ENCODE results near the gene KDM3A.

KDM3A gene

GRCh38 chr2:86455181-86455580, 14.0 kb downstream of the KDM3A start:
- Histone ChIP-seq H3K4me3 (ENCODE audit: low read depth, low read length) (no peak overlapping the region), H3K27ac (ENCODE audit: extremely low read depth, low read depth, low read length) (no peak overlapping the region), H3K9me3 (ENCODE audit: control insufficient read depth, insufficient read depth, low read depth, low read length) (no peaks in the 10 kb centered on the region), H3K4me1 (ENCODE audit: control insufficient read depth, insufficient read depth, low read length) (no peaks in the 10 kb centered on the region), H3K36me3 (ENCODE audit: control insufficient read depth in 2 of 2, insufficient read depth in 1 of 2, low read length in 2 of 2) (peaks cover 70 to 96% of the 10 kb centered on the region in 2 experiments)
- TF ChIP-seq ZNF37A (tag by site-specific recombination; IDR thresholded peaks at IDR 0.05) (no peak), GLIS2 (tag by site-specific recombination; IDR thresholded peaks at IDR 0.05) (no peak), ZFP37 (tag by site-specific recombination; IDR thresholded peaks at IDR 0.05) (no peak), ZNF639 (tag by site-specific recombination; IDR thresholded peaks at IDR 0.05) (no peak), KLF8 (tag by site-specific recombination; IDR thresholded peaks at IDR 0.05) (no peak), ZNF776 (tag by site-specific recombination; IDR thresholded peaks at IDR 0.05; ENCODE audit: borderline replicate concordance) (no peak), ZXDB (tag by site-specific recombination; IDR thresholded peaks at IDR 0.05) (no peak), TRIM28 (IDR thresholded peaks at IDR 0.05; ENCODE audit: borderline replicate concordance, low read length) (no peak), ZNF501 (tag by site-specific recombination; IDR thresholded peaks at IDR 0.05) (no peak), ZNF623 (tag by site-specific recombination; IDR thresholded peaks at IDR 0.05) (no peak), ZBTB21 (tag by site-specific recombination; IDR thresholded peaks at IDR 0.05) (no peak), REPIN1 (tag by site-specific recombination; IDR thresholded peaks at IDR 0.05; ENCODE audit: low read depth) (no peak), ZNF16 (tag by site-specific recombination; IDR thresholded peaks at IDR 0.05; ENCODE audit: low read depth) (no peak), ZNF596 (tag by site-specific recombination; IDR thresholded peaks at IDR 0.05) (no peak), KLF17 (tag by site-specific recombination; IDR thresholded peaks at IDR 0.05) (no peak), ZBTB17 (tag by site-specific recombination; IDR thresholded peaks at IDR 0.05) (no peak)
- POLR2A ChIA-PET, result interaction anchor here (0.7 kb wide), 1 partner anchor 1129 kb away, joined by 3 read pairs; no protein-coding TSS in a partner anchor
- CTCF ChIA-PET, result interaction anchor here (0.6 to 0.7 kb wide), 3 partner anchors 8 to 364 kb away, joined by 3 to 4 read pairs (median 3); no protein-coding TSS in a partner anchor

GRCh38 chr2:86461042-86461743, 20.0 kb downstream of the KDM3A start:
- H3K9me3 ChIP-seq (ENCODE audit: control insufficient read depth, insufficient read depth, low read depth, low read length), result no peaks in the 10 kb centered on the region
- no peaks in the 10 kb centered on the region for H3K4me1 ChIP-seq (ENCODE audit: control insufficient read depth, insufficient read depth, low read length)
- TF ChIP-seq FEZF1 (tag by site-specific recombination; IDR thresholded peaks at IDR 0.05), result peak; percentile 59
- peak; percentile 83 for TF ChIP-seq ZIC2 (tag by site-specific recombination; IDR thresholded peaks at IDR 0.05)
- TF ChIP-seq ZNF658 (tag by site-specific recombination; IDR thresholded peaks at IDR 0.05), result no peak
- 0 out of 2 replicates have a peak, but pooled peaks have one; percentile 19 for TF ChIP-seq ZNF423 (tag by site-specific recombination; IDR thresholded peaks at IDR 0.05)
- POLR2A ChIA-PET, result no interaction called here
- CTCF ChIA-PET, result no interaction called here
- H3K4me3 ChIP-seq (ENCODE audit: low read depth, low read length), result no peak overlapping the region
- no peak overlapping the region for H3K27ac ChIP-seq (ENCODE audit: extremely low read depth, low read depth, low read length)
- H3K36me3 ChIP-seq (ENCODE audit: control insufficient read depth in 2 of 2, insufficient read depth in 1 of 2, low read length in 2 of 2), result peaks cover 63 to 95% of the 10 kb centered on the region in 2 experiments

- H3K4me1 ChIP-seq (ENCODE audit: control insufficient read depth, insufficient read depth, low read length), result no peaks in the 10 kb centered on the region
- ChIA-PET POLR2A (no interaction called here), CTCF (no interaction called here)
- no peak overlapping the region for H3K27ac ChIP-seq (ENCODE audit: extremely low read depth, low read depth, low read length)
- no peak for TF ChIP-seq ZNF266 (tag by site-specific recombination; IDR thresholded peaks at IDR 0.05; ENCODE audit: low read depth)
- no peak for TF ChIP-seq ZNF155 (tag by site-specific recombination; IDR thresholded peaks at IDR 0.05)
- no peak for TF ChIP-seq SP3 (tag by site-specific recombination; IDR thresholded peaks at IDR 0.05)
- no peak for TF ChIP-seq ZNF239 (tag by site-specific recombination; IDR thresholded peaks at IDR 0.05)
- H3K4me3 ChIP-seq (ENCODE audit: low read depth, low read length), result no peak overlapping the region
- H3K36me3 ChIP-seq (ENCODE audit: control insufficient read depth in 2 of 2, insufficient read depth in 1 of 2, low read length in 2 of 2), result peaks cover 56 to 96% of the 10 kb centered on the region in 2 experiments
- H3K9me3 ChIP-seq (ENCODE audit: control insufficient read depth, insufficient read depth, low read depth, low read length), result no peaks in the 10 kb centered on the region
Measured at GRCh38 chr2:86464652-86465051, 23.5 kb downstream of the KDM3A start.

Data from HEK293 (cell line).